ENCODE measurements around the gene INSYN1. TPM values are rescaled to one million over a fixed set of nuclear protein-coding genes. Genes with fewer than 3 reads are reported as not detected.
"Not testable (repeated sequence)": the region's sequence is repeated elsewhere in the genome, so short reads cannot be mapped to it uniquely, and the experiment has no call there.

INSYN1 gene
- total RNA-seq, 2 experiments from 2014 or later, result not detected

DNA sequence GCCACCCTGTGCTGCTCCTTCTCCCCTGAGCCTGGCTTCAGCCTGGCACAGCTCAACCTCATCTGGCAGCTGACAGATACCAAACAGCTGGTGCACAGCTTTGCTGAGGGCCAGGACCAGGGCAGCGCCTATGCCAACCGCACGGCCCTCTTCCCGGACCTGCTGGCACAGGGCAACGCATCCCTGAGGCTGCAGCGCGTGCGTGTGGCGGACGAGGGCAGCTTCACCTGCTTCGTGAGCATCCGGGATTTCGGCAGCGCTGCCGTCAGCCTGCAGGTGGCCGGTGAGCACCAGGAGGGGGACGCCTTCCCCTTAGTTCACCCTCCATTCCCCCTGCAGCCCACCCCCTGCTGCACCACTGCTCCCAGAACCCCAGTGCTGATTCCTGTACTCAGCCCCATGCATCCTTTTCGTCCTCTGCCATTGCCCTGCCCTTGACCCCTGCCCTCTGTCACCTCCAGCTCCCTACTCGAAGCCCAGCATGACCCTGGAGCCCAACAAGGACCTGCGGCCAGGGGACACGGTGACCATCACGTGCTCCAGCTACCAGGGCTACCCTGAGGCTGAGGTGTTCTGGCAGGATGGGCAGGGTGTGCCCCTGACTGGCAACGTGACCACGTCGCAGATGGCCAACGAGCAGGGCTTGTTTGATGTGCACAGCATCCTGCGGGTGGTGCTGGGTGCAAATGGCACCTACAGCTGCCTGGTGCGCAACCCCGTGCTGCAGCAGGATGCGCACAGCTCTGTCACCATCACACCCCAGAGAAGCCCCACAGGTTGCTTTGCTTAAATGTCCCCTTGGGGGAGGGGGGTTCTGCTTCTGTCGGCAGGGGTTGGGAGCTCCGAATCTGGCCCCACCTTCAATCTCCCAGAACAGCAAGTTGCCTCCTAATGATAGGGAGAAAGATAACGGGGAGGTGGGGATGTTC is 50.6 kb downstream of the INSYN1 start:
- intact Hi-C loops (cut with micrococcal nuclease; ENCODE audit: unreplicated experiment), result loop anchor here (5.0 kb wide), 3 partner anchors 395 to 460 kb away; no protein-coding TSS in a partner anchor
- H4K20me1 ChIP-seq (ENCODE audit: insufficient read depth, low read length); H3K4me3 ChIP-seq (ENCODE audit: low read depth, low read length, poor library complexity, severe bottlenecking); POLR2A ChIA-PET; H3K9me3 ChIP-seq (ENCODE audit: low read length); H2AFZ ChIP-seq (ENCODE audit: low read length); H3K4me1 ChIP-seq (ENCODE audit: insufficient read depth, low read length, poor library complexity, severe bottlenecking); H3K27ac ChIP-seq (ENCODE audit: low read depth, low read length, poor library complexity, severe bottlenecking); H3K4me2 ChIP-seq (ENCODE audit: low read length); H3K9me2 ChIP-seq (ENCODE audit: insufficient read depth, low read length); H3K36me3 ChIP-seq (ENCODE audit: insufficient read depth, low read length); CTCF ChIA-PET (ENCODE audit: unreplicated experiment); H3K79me2 ChIP-seq (ENCODE audit: insufficient read depth, low read depth, low read length); BruUV-seq (replicated peaks); DNase-seq (ENCODE audit: low spot score): not testable (repeated sequence)

DNA sequence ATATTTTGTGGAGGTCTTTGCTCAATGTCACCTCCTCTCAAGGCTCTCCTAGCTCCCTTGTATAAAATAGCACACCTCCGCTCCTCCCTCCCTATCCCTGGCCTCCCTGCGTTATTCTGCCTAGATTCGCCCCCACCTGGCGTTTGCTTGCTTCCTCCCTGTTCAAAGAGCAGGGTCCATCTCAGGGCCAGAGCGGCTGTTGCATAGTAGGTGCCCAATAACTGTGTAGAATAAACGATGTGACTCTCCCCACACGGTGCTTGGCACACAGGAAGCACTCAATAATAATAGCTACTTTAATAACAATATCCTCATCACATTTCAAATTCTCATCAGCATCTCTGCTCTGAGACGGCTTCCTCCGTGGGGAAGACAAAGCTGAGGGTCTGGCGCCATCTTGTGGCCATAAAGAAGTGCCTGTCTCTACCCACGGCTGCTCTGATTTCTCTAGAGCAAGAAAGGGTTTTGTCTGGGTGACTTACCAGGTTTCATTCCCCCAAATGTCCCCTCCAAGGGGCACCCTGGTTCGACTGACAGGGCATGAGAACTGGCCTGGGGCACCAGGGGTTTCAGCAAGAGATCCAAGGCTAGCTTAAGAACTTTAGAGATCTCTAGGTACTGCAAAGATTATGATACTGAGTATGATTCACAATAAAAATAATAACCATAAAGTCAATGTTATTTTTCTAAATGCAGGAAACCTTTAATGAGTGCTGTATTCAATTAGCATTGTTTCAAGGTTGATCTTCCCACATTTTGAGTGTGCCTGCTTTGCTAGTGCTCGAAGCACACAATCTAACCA is 52.9 kb downstream of the INSYN1 start:
- H3K9me2 ChIP-seq (ENCODE audit: insufficient read depth, low read length), result no peaks in the 10 kb centered on the region

More for the DNA sequence above, 52.9 kb downstream of the INSYN1 start:
- intact Hi-C loops (cut with micrococcal nuclease; ENCODE audit: unreplicated experiment), result loop anchor here (1.0 to 5.0 kb wide), 6 partner anchors 23 to 458 kb away; no protein-coding TSS in a partner anchor
- Histone ChIP-seq H3K79me2 (ENCODE audit: insufficient read depth, low read depth, low read length) (no peaks in the 10 kb centered on the region), H3K27ac (ENCODE audit: low read depth, low read length, poor library complexity, severe bottlenecking) (no peak overlapping the region), H2AFZ (ENCODE audit: low read length) (no peak overlapping the region), H3K9me3 (ENCODE audit: low read length) (no peaks in the 10 kb centered on the region), H4K20me1 (ENCODE audit: insufficient read depth, low read length) (no peaks in the 10 kb centered on the region), H3K36me3 (ENCODE audit: insufficient read depth, low read length) (no peaks in the 10 kb centered on the region), H3K4me1 (ENCODE audit: insufficient read depth, low read length, poor library complexity, severe bottlenecking) (peaks cover 10% of the 10 kb centered on the region), H3K4me3 (ENCODE audit: low read depth, low read length, poor library complexity, severe bottlenecking) (no peak overlapping the region), H3K4me2 (ENCODE audit: low read length) (no peak overlapping the region)
- DNase-seq (ENCODE audit: low spot score), result peak; percentile 80
- TF ChIP-seq EZH2phosphoT487 (IDR thresholded peaks at IDR 0.05; ENCODE audit: borderline replicate concordance, low read depth, low read length), result no peak
- TF ChIP-seq, protein P1, sequence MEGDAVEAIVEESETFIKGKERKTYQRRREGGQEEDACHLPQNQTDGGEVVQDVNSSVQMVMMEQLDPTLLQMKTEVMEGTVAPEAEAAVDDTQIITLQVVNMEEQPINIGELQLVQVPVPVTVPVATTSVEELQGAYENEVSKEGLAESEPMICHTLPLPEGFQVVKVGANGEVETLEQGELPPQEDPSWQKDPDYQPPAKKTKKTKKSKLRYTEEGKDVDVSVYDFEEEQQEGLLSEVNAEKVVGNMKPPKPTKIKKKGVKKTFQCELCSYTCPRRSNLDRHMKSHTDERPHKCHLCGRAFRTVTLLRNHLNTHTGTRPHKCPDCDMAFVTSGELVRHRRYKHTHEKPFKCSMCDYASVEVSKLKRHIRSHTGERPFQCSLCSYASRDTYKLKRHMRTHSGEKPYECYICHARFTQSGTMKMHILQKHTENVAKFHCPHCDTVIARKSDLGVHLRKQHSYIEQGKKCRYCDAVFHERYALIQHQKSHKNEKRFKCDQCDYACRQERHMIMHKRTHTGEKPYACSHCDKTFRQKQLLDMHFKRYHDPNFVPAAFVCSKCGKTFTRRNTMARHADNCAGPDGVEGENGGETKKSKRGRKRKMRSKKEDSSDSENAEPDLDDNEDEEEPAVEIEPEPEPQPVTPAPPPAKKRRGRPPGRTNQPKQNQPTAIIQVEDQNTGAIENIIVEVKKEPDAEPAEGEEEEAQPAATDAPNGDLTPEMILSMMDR (conservative IDR thresholded peaks at IDR 0.05; ENCODE audit: low read length), result peak; percentile 98
- ChIA-PET CTCF (ENCODE audit: unreplicated experiment) (interaction anchor here (0.6 to 1.5 kb wide), 3 partner anchors 23 to 459 kb away, joined by 4 to 5 read pairs (median 4); no protein-coding TSS in a partner anchor), POLR2A (no interaction called here)
- no TSS peak for BruUV-seq (replicated peaks)
